HG03108 (cell line): ENCODE data around the gene SMAD1.
"Not testable (repeated sequence)": the region's sequence is repeated elsewhere in the genome, so short reads cannot be mapped to it uniquely, and the experiment has no call there.

ENCODE experiments used
- ATAC-seq: cut with Tn5 transposase; IDR thresholded peaks from one replicate; pipeline ENCODE4 v1.9.1; 2021; ENCODE audit warnings: moderate library complexity; ENCODE audit not compliant: unreplicated experiment

The SMAD1 gene

DNA sequence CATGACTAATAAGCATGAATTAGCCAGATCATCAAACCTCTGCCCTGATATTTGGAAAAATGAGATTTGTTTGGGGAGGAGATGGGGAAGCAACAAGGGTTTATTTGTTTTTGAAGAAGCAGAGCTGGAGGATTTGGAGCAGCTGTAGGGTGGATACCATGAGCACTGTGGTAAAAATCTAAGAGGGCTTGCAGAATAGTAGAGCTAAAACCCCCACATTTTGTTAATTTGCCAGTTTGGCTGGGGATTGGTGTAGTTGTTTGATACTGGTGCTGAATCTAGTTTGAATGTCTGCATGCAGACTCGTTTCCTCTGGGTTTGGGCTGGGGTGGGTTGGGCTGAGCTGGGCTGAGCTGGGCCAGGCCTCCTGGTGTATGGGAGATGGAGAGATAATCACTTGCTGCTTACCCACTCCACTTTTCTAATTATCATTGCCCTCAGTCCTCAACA is 43.7 kb downstream of the SMAD1 start:
- no peak for ATAC-seq

DNA sequence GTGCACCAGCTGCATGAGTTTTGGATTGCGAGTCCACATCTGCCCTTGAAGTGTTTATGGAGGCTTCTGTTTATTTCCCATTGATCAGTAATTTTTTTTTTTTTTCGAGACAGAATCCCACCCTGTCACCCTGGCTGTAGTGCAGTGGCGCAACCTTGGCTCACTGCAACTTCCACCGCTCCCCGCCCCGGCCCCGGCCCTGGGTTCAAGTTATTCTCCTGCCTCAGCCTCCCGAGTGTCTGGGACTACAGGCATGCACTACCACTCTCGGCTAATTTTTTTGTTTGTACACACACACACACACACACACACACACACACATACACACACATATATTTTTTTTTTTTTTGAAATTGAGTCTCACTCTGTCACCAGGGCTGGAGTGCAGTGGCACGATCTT is 46.1 kb downstream of the SMAD1 start:
- ATAC-seq = no peak

DNA sequence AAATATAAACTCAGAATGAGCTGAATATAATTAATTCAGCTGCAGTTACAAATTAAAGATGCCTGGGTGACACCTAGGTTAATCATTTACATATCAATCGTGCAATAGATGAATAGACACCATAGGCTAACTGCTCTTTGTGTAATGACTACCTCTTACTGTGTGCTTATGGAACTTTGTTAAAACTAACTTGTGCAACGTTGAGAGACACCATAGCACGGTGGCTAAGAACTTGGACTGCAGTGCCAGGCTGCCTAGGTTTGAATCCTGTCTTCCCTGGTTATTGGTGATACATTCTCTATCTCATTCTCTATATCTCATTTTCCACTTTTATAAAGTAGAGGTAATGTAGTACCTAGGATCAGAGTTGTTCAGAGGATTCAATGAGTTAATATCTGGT is 46.9 kb downstream of the SMAD1 start:
- ATAC-seq = no peak

DNA sequence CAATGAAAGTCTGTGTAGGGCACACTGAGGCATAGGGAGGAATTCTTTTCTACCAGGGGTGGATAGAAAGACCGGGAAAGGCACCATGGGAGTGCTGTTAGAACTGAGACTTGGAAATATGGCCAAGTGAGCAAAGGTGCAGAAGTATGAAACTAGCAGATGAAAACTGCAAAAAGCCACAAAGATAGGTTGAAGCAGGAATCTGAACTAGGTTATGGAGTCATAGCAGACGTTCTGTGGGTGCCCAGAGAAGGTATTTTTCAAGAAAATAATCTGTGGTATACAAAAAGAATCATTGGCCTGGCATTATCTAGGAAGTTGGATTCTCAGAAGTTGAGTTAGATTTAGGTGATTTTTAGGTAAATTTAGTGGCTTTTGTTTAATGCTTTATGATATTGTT is 48.5 kb downstream of the SMAD1 start:
- ATAC-seq = no peak

DNA sequence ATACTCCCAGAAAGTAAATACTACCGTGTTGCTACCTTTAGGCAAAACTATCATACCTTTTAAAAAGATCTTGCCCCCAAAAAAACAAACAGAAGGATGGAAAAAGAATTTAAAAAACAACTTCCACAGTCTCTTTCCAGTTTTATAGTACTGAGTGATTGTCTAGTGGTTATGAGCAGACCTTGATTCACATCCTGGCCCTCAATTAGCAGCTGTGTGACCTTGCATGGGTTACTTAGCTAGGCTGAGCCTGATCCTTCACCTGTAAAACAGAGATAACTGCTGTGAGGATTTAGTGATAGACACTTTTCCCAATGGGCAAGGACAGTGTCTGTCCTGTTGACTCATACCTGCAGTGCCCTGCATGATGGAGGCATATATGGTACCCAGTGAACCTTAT is 49.0 kb downstream of the SMAD1 start:
- no peak for ATAC-seq

DNA sequence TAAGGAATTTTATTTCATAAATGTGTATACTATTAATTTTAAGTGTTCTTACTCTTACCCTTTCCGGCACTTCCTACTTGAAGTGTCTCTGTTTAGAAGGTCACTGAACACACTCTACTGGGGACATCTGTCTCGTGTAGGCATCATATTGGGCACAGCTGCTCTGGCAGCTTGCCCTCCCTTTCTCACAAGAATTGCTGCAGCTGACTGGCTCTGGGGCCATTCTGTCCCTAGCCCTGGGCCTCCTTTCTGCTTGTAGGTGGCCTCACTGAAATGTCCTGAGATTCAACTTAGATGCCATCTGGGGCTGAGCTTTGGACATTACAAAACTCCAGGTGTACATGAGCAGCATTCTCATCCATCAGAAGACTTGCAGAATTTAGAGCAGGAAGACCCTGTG is 49.6 kb downstream of the SMAD1 start:
- no peak for ATAC-seq

DNA sequence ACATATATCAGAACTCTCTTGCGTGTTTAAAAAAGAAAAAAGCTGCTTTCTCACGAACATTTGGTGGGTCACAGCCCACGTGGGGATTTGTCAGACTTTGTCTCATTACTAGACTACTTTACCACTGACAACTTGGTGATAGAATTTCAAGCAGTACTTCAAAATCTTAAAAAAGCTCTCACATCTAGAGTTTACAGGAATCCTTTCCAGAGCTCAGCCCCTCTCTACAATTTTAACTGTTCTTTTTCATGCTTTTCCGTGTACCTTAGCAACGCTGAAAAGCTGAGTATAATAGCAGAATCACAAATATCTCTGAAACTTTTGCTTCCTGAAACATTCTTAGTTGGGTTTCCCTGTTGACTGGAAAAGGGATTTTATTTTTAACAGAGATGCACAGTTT is 50.2 kb downstream of the SMAD1 start:
- no peak for ATAC-seq

DNA sequence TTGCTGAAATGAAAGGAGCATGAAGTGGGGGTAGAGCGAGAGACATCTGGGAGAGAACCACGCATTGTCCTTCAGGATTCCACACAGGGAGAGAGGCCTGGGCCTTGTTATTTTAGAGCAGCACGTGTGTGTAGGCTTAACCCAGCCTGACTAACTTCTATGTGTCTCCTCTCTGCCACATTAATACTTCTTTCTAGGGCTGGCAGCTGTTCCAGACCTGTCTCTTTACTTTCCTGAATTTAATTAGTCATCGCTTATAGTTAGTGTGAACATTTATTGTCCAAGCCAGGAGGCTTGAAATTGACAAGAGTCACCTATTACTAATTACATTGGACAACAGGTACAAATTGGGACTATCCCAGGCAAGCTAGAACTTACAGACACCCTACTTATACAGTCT is 51.3 kb downstream of the SMAD1 start:
- no peak for ATAC-seq

DNA sequence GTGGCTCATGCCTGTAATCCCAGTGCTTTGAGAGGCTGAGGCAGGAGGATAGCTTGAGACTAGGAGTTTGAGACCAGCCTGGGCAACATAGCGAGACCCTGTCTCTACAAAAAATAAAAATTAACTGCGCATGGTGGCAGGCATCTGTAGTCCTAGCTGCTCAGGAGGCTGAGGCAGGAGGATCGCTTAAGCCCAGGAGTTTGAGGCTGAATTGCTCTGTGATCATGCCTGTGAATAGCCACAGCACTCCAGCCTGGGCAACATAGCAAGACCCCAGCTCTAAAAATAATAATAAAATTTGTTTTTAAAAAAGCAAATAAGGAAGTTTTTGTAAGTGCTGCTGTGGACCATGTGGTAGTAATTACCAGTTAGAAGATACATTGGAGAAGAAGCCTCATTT is 51.8 kb downstream of the SMAD1 start:
- not testable (repeated sequence) for ATAC-seq

DNA sequence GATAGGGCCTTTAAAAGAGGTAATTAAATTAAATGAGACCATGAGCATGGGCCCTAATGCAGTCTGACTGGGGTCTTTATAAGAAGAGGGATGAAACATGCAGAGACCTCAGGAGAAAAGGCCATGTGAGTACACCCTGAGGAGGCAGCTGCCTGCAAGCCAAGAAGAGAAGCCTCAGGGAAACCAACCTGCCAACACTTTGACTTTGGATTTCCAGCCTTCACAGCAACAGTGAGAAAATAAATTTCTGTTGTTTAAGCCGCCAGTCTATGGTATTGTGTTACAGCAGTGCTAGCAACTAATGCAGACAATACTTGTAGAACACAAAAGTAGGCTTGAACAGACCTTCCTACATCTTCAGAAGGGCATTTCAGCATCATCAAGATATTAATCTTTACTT is 52.3 kb downstream of the SMAD1 start:
- no peak for ATAC-seq

DNA sequence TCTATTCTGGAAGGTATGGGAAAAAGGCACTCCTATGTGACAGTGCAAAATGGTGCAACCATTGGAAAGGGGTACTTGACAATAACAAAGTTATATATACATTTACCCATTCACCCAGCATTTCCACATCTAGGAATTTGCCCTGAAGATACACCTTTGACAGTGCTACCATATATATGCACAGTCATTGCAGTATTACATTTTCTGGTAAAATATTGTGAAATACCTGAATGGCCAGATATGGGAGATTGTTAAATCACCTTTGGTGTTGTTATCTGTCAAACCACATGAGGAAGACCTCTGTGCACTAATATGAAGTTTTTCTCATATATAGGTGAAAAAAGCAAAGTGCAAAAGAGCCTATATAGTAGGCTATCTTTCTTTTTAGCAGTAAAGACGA is 53.5 kb downstream of the SMAD1 start:
- no peak for ATAC-seq

DNA sequence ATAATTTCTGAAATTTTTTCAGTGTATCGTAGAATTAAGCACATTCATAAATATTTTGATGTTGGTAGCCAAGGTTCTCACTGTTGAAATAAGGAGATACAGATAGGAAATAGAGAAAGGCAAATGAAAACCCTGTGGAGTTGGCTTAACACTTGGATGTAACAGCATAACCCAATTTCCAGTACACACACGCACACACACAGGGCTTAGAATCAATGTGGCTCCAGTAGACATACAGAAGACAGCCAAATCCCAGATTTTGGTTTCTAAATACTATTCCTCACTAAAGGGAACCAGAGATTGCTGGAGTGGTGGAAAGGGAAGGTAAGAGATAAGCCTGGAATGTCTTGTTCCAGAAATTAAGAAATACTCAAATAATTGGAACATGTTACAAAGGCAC is 54.4 kb downstream of the SMAD1 start:
- ATAC-seq = no peak

DNA sequence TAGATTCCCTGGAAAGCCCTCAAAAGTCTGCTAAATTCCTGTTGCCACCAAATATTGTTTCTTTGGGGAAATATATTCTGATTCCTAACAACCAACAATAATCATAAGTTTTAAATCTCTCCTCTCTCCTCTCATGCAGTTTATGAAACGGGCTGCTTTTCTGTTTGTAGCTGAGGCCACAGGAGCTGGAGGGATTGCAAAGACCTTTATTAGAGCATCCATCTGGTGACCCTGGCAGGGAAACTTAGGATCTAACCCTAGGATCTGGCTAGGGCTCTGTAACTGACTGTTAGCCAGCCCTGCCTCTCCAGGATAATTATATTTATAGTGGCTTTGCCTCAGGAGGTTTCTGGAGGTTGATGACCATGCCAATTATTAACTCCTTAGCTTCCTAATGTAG is 56.9 kb downstream of the SMAD1 start:
- ATAC-seq = no peak

DNA sequence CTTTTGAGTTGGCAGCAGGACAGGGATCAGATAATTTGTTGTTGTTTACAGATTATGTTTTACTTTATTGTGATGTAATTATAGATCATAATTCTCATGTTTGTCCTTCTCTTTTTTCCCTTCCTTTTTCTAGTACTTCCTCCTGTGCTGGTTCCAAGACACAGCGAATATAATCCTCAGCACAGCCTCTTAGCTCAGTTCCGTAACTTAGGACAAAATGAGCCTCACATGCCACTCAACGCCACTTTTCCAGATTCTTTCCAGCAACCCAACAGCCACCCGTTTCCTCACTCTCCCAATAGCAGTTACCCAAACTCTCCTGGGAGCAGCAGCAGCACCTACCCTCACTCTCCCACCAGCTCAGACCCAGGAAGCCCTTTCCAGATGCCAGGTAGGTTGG is 58.0 kb downstream of the SMAD1 start:
- ATAC-seq = no peak

DNA sequence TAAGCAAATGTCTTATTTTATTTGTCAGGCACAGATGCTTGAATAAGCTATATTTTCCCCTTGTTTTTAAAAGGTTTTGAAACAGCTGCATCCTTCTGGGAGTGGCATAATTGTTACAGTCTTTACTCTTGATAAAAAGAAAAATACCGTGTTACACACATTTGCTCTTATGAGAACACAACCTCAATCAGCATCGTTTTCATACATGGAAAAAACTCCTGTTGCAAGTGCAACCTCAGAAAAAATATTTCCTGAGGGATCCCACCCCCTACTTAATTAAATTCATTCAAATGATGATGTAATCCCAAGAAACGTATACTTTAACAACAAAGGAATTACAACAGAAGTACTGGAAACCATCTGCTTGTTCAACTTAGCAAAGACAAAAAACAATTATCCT is 58.6 kb downstream of the SMAD1 start:
- no peak for ATAC-seq

DNA sequence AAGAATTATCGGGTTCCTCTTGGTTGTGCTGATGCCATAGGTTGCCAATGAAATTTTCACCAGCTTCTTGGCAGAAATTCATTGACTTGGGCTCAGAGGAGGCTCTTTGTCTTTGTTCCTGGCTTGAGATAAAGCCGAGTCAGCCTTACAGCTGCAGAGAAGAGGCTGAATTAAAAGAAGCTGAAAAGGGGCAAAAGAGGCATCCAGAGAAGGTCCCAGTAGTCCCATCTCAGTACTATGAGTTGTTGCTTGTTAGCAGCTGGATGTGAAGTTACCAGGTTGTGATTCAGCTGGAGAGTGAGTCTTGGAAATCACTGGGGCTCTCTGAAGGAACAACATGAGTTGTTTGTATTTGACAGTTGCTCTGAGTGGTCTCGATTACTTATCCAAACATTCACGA is 59.7 kb downstream of the SMAD1 start:
- no peak for ATAC-seq

DNA sequence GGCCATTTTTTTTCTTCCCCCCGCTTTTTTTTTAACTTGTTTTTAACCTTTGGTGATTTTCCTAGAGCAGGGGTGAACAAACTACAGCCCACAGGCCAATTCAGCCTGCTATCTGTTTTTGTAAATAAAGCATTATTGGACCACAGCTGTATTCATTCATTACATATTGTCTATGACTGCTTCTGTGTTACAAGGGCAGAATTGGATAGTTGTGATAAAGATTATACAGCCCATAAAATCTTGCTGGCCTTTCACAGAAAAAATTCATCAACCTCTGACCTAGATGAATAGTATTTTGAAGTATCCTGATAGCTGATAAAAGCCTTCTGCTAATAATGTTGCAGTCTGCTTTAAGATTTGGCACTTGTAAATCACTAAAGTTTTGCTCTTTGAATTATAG is 63.4 kb downstream of the SMAD1 start:
- no peak for ATAC-seq

DNA sequence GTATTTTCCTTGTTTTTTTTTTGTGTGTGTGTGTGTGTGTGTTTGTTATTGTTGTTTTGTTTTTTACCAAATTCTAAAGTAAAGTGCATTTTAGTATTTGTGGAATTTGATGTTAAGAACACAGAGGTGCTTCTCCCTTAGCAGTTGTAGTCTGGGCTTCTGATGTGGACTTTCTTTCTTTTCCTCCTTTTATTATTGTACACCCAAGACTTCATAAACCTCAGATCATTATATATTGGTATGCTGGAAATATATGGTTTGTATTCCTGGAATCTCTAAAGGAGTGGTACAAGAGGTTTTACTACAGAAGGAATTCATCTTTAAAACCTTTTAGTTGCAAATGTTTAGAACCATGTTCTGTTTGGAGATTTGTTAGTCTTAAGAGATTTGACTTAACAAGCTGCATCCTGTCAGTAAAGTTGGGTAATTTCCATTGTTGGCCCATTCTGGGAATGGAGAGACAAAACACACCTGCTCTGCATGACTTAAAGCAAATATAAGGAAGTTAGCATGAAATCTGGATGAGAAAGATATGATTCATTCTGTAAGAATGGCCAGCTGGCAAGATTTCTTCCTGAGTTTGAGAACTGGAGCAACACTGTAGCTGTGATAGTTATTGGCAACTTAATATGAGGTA is 64.0 kb downstream of the SMAD1 start:
- ATAC-seq = no peak

DNA sequence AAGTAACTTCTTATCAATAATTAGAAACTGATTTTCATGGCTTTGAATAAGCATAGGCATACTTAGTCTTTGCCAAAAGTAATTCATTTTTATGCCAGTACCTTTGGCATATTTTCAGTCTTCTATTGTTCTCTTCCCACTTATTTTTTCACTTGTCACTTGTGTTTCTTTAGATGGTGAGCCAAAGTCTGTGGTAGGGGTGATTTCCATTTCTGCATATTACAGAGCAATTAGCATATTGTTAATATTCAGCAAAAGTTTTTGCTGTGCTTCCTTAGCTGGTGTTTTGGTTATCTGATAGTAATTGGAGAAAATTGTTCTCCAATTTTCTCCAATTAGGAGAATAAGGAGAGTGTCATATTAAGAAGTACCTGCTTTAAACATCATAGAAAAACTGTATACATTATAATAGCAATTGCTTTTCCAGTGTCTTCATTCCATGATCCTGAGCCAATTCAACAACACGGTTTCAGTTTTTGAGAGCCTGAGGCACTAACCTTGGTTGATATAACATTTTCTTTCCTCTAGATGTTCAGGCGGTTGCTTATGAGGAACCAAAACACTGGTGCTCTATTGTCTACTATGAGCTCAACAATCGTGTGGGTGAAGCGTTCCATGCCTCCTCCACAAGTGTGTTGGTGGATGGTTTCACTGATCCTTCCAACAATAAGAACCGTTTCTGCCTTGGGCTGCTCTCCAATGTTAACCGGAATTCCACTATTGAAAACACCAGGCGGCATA is 64.7 kb downstream of the SMAD1 start:
- no peak for ATAC-seq

DNA sequence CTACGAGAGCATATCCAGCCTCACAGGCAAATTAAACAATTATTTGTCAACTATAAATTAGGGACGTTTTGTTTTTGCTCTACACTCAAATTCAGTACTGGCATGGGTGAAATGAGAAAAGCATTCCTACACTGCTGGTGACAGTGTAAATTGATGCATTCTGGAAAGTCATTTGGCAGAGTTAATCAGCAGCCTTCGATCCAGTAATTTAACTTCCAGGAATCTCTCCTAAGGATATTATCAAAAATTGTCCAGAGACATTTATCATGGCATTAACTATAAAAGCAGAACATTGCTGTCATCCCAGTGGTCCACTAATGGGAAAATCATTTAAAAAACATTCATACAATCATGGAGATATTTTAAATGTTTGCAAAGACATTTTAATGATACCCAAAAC is 70.0 kb downstream of the SMAD1 start:
- no peak for ATAC-seq

DNA sequence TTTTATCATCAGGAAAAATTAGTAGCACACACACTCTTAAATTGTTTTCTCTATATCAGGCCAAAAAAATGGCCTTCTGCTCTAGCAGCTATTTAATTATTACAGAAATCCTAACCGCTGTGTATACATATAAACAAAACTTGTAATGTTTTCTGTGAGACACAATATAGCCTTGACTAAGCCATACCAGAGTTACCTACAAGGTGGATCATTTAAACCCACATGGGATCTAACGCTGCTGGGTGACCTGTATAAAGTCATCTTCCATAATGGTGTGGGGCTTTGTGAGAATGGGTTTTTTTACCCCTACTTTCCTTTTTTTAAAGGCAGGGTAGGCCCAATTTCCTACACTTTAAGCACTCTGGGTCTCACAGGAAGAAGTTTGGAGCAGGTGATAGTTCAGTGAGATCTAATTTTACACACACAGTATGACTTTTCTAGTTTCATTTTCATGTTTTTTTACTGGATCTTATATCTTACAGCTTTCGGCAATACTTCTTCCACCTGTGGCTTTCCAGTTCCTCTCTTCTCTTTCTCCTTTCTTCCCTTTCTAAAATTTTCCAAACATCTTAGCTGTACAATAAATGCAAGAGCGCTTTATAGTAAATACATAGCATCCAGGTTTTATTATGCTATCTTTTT is 70.6 kb downstream of the SMAD1 start:
- ATAC-seq = peak; percentile 75

DNA sequence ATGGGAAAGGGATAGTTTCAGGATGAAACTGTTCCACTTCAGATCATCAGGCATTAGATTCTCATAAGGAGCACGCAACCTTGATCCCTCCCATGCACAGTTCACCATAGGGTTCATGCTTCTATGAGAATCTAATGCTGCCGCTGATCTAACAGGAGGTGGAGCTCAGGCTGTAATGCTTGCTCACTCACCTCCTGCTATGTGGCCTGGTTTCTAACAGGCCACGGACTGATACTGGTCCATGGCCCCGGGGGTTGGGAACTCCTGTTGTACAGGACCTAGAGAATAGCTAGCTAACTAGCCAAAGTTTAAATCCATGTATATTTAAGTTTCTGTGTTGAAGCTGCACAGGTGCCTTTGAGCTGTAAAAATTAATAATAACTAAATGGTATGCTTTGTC is 71.7 kb downstream of the SMAD1 start:
- no peak for ATAC-seq
